C4-2B (cell line): ENCODE results near the gene SPTB.

Experiments
- H3K27ac ChIP-seq: fragments of 450-650 bp; 2 replicates; pipeline ENCODE4 v1.5.1; 2017
- CTCF ChIP-seq: fragments of 450-650 bp; conservative IDR thresholded peaks from 2 replicates; pipeline ENCODE4 v1.5.1; 2017; ENCODE audit warnings: mild to moderate bottlenecking
- ZFX ChIP-seq: fragments of 450-650 bp; IDR thresholded peaks from 2 replicates; pipeline ENCODE4 v1.6.1; 2017

SPTB gene

GRCh38 chr14:64771161-64771560 is 108.5 kb downstream of the SPTB start:
- TF ChIP-seq CTCF, result no peak
- no peak for TF ChIP-seq ZFX
- no peak overlapping the region for H3K27ac ChIP-seq

GRCh38 chr14:64770751-64771150 is 109.0 kb downstream of the SPTB start:
- TF ChIP-seq ZFX (no peak), CTCF (no peak)
- no peak overlapping the region for H3K27ac ChIP-seq

- H3K27ac ChIP-seq, result no peak overlapping the region
- TF ChIP-seq CTCF, result no peak
- no peak for TF ChIP-seq ZFX
These were observed 110.3 kb downstream of the SPTB start for GRCh38 chr14:64769096-64770020.

GRCh38 chr14:64768401-64769095 is 111.2 kb downstream of the SPTB start:
- no peak overlapping the region for H3K27ac ChIP-seq
- TF ChIP-seq CTCF (no peak), ZFX (no peak)

GRCh38 chr14:64767215-64767964 is 112.3 kb downstream of the SPTB start:
- H3K27ac ChIP-seq, result no peak overlapping the region
- no peak for TF ChIP-seq ZFX
- no peak for TF ChIP-seq CTCF

- H3K27ac ChIP-seq, result no peak overlapping the region
- TF ChIP-seq CTCF, result no peak
- no peak for TF ChIP-seq ZFX
These were observed 113.1 kb downstream of the SPTB start for GRCh38 chr14:64766430-64767151.
